Central memory CD8-positive, alpha-beta T cell (primary cell): ENCODE results near the gene TLE3.

Experiments used
- ATAC-seq: fragments of 150-1000 bp; cut with Tn5 transposase; replicated peaks from 2 replicates; pipeline ENCODE4 v1.10.0; 2022; ENCODE audit warnings: mild to moderate bottlenecking, moderate FRiP score, moderate number of reproducible peaks; ENCODE audit not compliant: poor library complexity, severe bottlenecking; ENCODE audit errors: extremely low read depth
- DNase-seq, 2 donors: peaks; one replicate each; pipeline ENCODE4 v3.0.0; 2021; ENCODE audit warnings: low spot score in 2 of 2
- H3K27ac Mint-ChIP-seq: one replicate; pipeline ENCODE4 v1.8.0; 2022; ENCODE audit warnings: low read depth, mild to moderate bottlenecking, moderate library complexity, mixed read lengths
- H3K27me3 Mint-ChIP-seq: one replicate; pipeline ENCODE4 v1.8.0; 2022; ENCODE audit warnings: mixed read lengths
- H3K36me3 Mint-ChIP-seq: one replicate; pipeline ENCODE4 v1.8.0; 2022; ENCODE audit warnings: mild to moderate bottlenecking, moderate library complexity, mixed read lengths; ENCODE audit not compliant: insufficient read depth
- H3K4me1 Mint-ChIP-seq: one replicate; pipeline ENCODE4 v1.8.0; 2022; ENCODE audit warnings: mixed read lengths
- H3K4me3 Mint-ChIP-seq: one replicate; pipeline ENCODE4 v1.8.0; 2022; ENCODE audit warnings: mild to moderate bottlenecking, moderate library complexity, mixed read lengths
- H3K9me3 Mint-ChIP-seq: one replicate; pipeline ENCODE4 v1.8.0; 2022; ENCODE audit warnings: mixed read lengths

TLE3 gene

DNA sequence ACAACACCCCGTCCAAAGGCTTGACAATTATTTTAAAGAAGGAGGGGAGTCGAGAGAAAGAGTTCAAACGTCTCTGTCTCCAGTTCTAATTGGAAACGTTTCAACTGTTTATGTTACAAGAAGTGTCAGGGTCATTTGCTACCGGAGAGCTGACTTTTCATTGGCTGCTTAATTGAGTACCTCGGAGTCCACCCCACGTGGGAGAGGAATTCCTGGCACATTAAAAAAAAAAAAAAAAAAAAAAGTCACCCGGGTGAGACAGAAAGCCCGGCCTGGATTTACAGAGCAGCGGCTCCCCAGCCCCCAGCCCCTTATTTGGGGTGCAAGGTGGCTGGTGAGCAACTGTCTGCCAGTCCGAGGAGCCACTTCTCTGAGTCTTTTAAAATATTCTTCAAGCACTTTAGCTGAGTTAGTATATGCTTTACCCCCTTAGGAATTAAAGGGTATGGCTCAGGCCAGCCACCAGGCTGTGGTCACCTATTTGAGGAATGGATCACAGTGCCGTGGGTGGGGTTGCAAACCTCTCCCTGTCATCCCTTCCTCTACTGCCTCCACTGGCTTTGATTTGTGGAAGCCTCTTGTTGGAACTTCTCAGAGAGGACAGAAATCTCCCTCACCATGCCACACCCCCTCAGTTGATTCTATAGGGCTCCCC is 3.9 kb upstream of the TLE3 start:
- Mint-ChIP-seq H3K27ac (no peak overlapping the region), H3K4me3 (no peak overlapping the region), H3K4me1 (peaks cover 32% of the 10 kb centered on the region), H3K27me3 (no peaks in the 10 kb centered on the region), H3K36me3 (peaks cover 28% of the 10 kb centered on the region), H3K9me3 (no peaks in the 10 kb centered on the region)
- DNase-seq (no peak), ATAC-seq (no peak)

DNA sequence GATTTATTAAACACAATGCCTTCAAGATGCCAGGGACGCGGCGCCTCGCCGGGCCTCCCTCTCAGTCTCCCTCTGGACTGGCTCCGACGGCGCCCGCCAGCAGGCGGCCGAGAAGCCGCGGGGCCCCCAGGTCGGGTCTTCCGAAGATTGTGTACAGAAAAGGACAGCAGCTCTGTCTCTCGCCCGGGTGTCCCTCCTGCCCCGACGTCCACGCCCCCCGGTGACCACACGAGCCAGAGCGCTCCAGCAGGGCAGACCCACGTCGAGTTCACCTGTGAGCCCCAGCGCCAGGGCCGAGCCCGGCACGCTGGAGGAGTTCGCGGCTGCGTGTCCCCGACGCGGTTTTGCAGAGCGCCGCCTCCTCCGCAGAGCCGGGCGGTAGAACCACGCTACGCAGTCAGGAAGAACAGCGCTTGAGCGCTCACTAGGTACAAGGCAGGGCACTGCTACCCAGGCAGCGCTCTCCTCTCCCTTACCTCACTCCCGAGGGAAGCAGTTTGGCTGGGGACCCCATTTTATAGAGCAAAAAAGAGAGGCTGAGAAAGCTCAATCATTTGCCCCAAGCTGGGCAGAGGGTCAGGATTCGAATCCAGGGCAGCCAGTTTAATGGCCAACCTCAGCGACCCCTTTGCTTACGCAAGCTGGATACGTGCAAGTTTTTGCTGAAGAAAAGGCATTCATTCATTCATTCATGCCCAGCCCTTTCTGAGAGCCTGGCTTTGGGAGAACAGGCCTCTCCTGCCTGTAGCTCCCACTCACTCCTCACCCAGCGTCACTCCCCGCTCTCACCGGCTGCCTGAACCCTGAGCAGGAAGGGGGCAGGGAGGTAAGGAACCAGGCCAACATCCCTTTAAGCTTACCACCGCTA is 3.0 kb upstream of the TLE3 start:
- Mint-ChIP-seq H3K4me1 (peaks cover 37% of the 10 kb centered on the region), H3K9me3 (no peaks in the 10 kb centered on the region), H3K27ac (peak overlapping the region; percentile 99), H3K4me3 (peak overlapping the region; percentile 93), H3K36me3 (peaks cover 34% of the 10 kb centered on the region), H3K27me3 (no peaks in the 10 kb centered on the region)
- peak; percentile 50 to 54 for DNase-seq
- ATAC-seq: peak; percentile 17

- ATAC-seq (no peak), DNase-seq (no peak)
- H3K4me1 Mint-ChIP-seq: peaks cover 44% of the 10 kb centered on the region
- H3K27me3 Mint-ChIP-seq: no peaks in the 10 kb centered on the region
- H3K27ac Mint-ChIP-seq: peak overlapping the region; percentile 99
- peak overlapping the region; percentile 93 for H3K4me3 Mint-ChIP-seq
- H3K9me3 Mint-ChIP-seq: no peaks in the 10 kb centered on the region
- H3K36me3 Mint-ChIP-seq: peaks cover 34% of the 10 kb centered on the region
Measured at GRCh38 chr15:70099967-70100473, 2.3 kb upstream of the TLE3 start.

DNA sequence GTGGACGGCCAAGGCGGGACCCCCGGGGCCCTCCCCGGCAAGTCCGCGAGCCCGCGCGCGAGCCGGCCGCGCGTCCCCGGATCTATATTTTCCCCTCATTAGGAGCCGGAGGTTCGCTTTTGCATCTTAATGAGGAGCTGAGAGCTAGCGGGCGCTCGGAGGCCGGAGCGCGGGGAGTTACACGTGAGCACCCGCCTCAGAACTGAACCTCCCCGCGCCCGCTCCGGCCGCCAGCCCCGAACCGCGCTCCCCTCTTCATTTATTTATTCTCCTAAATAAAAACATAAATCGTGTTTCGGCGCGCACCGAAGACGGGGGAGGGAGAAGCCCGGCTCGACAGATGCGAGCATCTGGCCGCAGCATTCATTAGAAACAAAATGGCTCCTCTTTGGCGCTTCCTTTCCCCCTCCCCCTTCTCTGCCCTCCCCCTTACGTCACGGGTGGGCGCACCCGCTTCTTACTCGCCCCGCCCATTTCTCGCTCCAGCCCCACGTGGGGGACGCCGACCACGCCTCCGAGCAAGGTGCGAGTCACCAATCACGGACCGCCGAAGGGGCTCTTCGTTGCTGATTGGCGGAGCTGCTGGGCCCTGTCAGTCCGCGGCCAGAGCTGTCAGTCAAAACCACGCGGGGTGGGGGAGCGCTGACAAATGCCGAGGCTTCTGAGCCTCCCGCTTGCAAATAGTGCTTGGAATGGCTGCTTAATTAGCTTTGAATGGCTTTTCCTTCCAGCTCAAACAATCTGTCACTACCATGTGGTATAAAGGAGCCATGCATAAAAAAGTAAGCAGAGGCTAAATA is 1.6 kb upstream of the TLE3 start:
- Mint-ChIP-seq H3K9me3 (no peaks in the 10 kb centered on the region), H3K27me3 (no peaks in the 10 kb centered on the region), H3K4me1 (peaks cover 51% of the 10 kb centered on the region), H3K36me3 (peaks cover 36% of the 10 kb centered on the region), H3K4me3 (peak overlapping the region; percentile 93), H3K27ac (peak overlapping the region; percentile 99)
- DNase-seq (peak; percentile 100), ATAC-seq (peak; percentile 48)

GRCh38 chr15:70098461-70099166 is 897 bp upstream of the TLE3 start:
- H3K4me3 Mint-ChIP-seq: peak overlapping the region; percentile 93
- no peaks in the 10 kb centered on the region for H3K27me3 Mint-ChIP-seq
- no peak for ATAC-seq
- peak overlapping the region; percentile 99 for H3K27ac Mint-ChIP-seq
- peaks cover 56% of the 10 kb centered on the region for H3K4me1 Mint-ChIP-seq
- DNase-seq: peak in 1 of 2 donors; percentile 12
- no peaks in the 10 kb centered on the region for H3K9me3 Mint-ChIP-seq
- peaks cover 40% of the 10 kb centered on the region for H3K36me3 Mint-ChIP-seq

GRCh38 chr15:70098153-70098460 is 390 bp upstream of the TLE3 start:
- DNase-seq: no peak
- H3K4me1 Mint-ChIP-seq: peaks cover 60% of the 10 kb centered on the region

GRCh38 chr15:70097063-70097320 is 725 bp downstream of the TLE3 start:
- Mint-ChIP-seq H3K36me3 (peaks cover 43% of the 10 kb centered on the region), H3K9me3 (no peaks in the 10 kb centered on the region), H3K27me3 (no peaks in the 10 kb centered on the region), H3K4me3 (peak overlapping the region; percentile 93), H3K27ac (peak overlapping the region; percentile 99), H3K4me1 (peaks cover 71% of the 10 kb centered on the region)
- DNase-seq (no peak), ATAC-seq (no peak)

More at GRCh38 chr15:70098153-70098460, 390 bp upstream of the TLE3 start:
- Mint-ChIP-seq H3K9me3 (no peaks in the 10 kb centered on the region), H3K4me3 (peak overlapping the region; percentile 93), H3K36me3 (peaks cover 43% of the 10 kb centered on the region), H3K27ac (peak overlapping the region; percentile 99), H3K27me3 (no peaks in the 10 kb centered on the region)
- no peak for ATAC-seq

GRCh38 chr15:70096215-70097062 is 1.3 kb downstream of the TLE3 start:
- Mint-ChIP-seq H3K27ac (peak overlapping the region; percentile 92), H3K9me3 (no peaks in the 10 kb centered on the region), H3K4me1 (peaks cover 77% of the 10 kb centered on the region), H3K36me3 (peaks cover 48% of the 10 kb centered on the region), H3K4me3 (peak overlapping the region; percentile 93), H3K27me3 (no peaks in the 10 kb centered on the region)
- ATAC-seq: no peak
- peak; percentile 22 to 29 for DNase-seq

DNA sequence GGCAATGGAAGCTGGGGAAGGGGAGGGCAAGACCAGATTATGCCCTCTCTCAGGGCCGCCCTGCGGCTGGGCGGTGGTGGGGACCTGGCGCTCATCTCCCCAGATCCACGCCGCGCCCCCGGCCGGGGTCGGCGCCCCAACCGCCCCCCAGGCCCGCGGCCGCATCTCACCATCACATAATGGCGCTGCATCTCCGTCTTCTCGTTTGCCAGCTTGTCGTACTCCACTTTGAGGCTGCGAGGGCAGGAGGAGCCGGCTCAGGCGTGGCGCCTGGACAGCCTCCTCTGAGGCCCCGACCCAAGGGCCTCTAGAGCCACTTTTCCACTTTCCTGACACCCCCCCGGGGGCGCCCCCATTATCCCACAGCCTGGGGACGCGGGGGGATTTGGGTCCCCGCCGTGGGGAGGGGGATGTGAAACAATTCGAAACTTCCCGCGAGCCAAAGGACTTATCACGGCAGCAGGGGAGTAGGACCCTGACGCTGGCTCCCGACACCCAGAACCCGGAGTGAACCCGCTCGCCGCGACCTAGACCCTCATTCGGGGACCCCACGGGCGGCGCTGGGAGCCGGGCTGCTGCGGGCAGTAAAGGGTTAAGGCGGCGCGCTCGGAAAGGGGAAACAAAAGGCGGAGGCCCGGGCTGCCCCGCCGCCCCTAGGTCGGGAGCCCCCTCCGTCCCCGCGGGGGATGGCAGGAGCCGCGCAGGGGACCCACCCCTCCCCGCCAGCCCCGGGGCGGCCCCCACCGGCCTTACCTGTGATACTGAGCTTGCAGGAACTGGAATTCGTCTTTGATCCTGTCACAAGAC is 2.1 kb downstream of the TLE3 start:
- Mint-ChIP-seq H3K27me3 (no peaks in the 10 kb centered on the region), H3K27ac (peak overlapping the region; percentile 92), H3K36me3 (peaks cover 47% of the 10 kb centered on the region), H3K9me3 (no peaks in the 10 kb centered on the region), H3K4me1 (peaks cover 83% of the 10 kb centered on the region), H3K4me3 (peak overlapping the region; percentile 93)
- peak in 1 of 2 donors; percentile 25 for DNase-seq
- ATAC-seq: no peak

DNA sequence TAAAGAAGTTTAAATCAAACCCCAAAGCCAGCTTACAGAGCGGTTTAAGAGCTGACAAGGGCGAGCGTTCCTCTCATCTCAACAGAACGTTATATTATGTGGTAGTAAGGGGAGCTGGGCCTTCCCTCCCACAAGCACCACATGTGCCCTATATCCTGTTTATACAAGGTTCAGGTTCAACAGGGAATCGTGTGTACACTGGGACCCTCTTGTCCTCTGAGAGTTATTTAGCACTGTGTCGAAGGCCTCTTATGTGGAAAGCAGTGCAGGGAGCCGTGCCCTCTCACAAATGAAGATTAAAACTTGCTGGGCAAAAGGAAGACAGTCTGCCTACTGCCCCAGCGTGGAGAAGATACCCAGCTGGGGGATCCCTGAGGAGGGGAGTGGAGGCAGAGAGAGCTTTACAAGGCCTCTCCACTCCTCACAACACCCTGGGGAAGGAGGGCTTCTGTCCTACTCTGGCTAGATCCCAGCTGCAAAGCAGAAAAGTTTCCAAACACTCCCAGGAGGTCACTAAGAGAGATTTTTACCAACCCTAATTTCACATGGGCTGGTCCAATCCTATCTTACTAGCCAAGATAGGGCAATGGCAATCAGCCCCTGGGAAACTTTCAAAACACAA is 2.9 kb downstream of the TLE3 start:
- Mint-ChIP-seq H3K4me1 (peaks cover 85% of the 10 kb centered on the region), H3K9me3 (no peaks in the 10 kb centered on the region), H3K27me3 (no peaks in the 10 kb centered on the region), H3K36me3 (peaks cover 43% of the 10 kb centered on the region), H3K27ac (peak overlapping the region; percentile 16), H3K4me3 (peak overlapping the region; percentile 93)
- no peak for ATAC-seq
- no peak for DNase-seq
